Ishikawa (cell line): ENCODE results near the gene PNPLA2.

Experiments
- CEBPB ChIP-seq: IDR thresholded peaks from 2 replicates; pipeline ENCODE4 v1.6.1; 2012
- CREB1 ChIP-seq: IDR thresholded peaks from 2 replicates; pipeline ENCODE4 v1.6.1; 2012; ENCODE audit warnings: low read depth
- EGR1 ChIP-seq: IDR thresholded peaks from 2 replicates; pipeline ENCODE4 v1.6.1; 2012
- EP300 ChIP-seq: IDR thresholded peaks from 2 replicates; pipeline ENCODE4 v1.6.1; 2012; ENCODE audit warnings: borderline replicate concordance
- FOXM1 ChIP-seq: IDR thresholded peaks from 2 replicates; pipeline ENCODE4 v1.6.1; 2012; ENCODE audit warnings: low read depth, borderline replicate concordance
- NFIC ChIP-seq: IDR thresholded peaks from 2 replicates; pipeline ENCODE4 v1.6.1; 2012
- RAD21 ChIP-seq: IDR thresholded peaks from 2 replicates; pipeline ENCODE4 v1.6.1; 2012; ENCODE audit warnings: low read depth
- TAF1 ChIP-seq: IDR thresholded peaks from 2 replicates; pipeline ENCODE4 v1.6.1; 2012; ENCODE audit warnings: low read depth, mild to moderate bottlenecking
- TCF12 ChIP-seq: IDR thresholded peaks from 2 replicates; pipeline ENCODE4 v1.6.1; 2012; ENCODE audit warnings: low read depth
- TEAD4 ChIP-seq: IDR thresholded peaks from 2 replicates; pipeline ENCODE4 v1.6.1; 2012
- YY1 ChIP-seq: IDR thresholded peaks from 2 replicates; pipeline ENCODE4 v1.6.1; 2012; ENCODE audit warnings: low read depth
- ZBTB7A ChIP-seq: IDR thresholded peaks from 2 replicates; pipeline ENCODE4 v1.6.1; 2012; ENCODE audit warnings: low read depth
- TF ChIP-seq, protein P1 (sequence below): IDR thresholded peaks from 2 replicates; pipeline ENCODE4 v1.6.1; 2012; ENCODE audit warnings: low read depth, mild to moderate bottlenecking
- TF ChIP-seq, protein P2 (sequence below): IDR thresholded peaks from 2 replicates; pipeline ENCODE4 v1.6.1; 2012

DNA sequence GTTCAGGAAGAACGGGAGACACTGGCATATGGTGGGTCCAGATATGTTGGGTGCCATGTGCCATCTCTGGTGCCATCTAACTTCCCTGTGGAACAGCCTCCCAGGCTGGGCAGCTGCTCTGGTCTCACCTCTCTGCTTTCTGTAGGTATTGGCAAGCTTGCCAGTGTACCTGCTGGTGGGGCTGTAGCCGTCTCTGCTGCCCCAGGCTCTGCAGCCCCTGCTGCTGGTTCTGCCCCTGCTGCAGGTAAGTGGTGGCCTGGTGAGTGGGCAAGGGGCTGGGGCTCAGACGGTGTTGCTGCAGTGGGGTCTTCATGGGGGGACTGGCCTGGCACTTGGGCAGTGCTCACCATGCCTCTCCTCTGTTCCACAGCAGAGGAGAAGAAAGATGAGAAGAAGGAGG is 6.3 kb upstream of the PNPLA2 start:
- no peak for TF ChIP-seq YY1
- no peak for TF ChIP-seq TEAD4
- no peak for TF ChIP-seq RAD21
- TF ChIP-seq EP300, result no peak
- TF ChIP-seq FOXM1, result no peak
- TF ChIP-seq ZBTB7A, result no peak
- TF ChIP-seq CEBPB, result no peak
- TF ChIP-seq, protein P1, sequence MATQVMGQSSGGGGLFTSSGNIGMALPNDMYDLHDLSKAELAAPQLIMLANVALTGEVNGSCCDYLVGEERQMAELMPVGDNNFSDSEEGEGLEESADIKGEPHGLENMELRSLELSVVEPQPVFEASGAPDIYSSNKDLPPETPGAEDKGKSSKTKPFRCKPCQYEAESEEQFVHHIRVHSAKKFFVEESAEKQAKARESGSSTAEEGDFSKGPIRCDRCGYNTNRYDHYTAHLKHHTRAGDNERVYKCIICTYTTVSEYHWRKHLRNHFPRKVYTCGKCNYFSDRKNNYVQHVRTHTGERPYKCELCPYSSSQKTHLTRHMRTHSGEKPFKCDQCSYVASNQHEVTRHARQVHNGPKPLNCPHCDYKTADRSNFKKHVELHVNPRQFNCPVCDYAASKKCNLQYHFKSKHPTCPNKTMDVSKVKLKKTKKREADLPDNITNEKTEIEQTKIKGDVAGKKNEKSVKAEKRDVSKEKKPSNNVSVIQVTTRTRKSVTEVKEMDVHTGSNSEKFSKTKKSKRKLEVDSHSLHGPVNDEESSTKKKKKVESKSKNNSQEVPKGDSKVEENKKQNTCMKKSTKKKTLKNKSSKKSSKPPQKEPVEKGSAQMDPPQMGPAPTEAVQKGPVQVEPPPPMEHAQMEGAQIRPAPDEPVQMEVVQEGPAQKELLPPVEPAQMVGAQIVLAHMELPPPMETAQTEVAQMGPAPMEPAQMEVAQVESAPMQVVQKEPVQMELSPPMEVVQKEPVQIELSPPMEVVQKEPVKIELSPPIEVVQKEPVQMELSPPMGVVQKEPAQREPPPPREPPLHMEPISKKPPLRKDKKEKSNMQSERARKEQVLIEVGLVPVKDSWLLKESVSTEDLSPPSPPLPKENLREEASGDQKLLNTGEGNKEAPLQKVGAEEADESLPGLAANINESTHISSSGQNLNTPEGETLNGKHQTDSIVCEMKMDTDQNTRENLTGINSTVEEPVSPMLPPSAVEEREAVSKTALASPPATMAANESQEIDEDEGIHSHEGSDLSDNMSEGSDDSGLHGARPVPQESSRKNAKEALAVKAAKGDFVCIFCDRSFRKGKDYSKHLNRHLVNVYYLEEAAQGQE, result no peak
- no peak for TF ChIP-seq TAF1
- TF ChIP-seq, protein P2, sequence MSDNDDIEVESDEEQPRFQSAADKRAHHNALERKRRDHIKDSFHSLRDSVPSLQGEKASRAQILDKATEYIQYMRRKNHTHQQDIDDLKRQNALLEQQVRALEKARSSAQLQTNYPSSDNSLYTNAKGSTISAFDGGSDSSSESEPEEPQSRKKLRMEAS, result no peak
- TF ChIP-seq TCF12, result no peak
- TF ChIP-seq NFIC, result no peak
- no peak for TF ChIP-seq EGR1
- TF ChIP-seq CREB1, result no peak
